Measurements from ENCODE around the gene CDH4.
"Not testable (repeated sequence)": the region's sequence is repeated elsewhere in the genome, so short reads cannot be mapped to it uniquely, and the experiment has no call there.

Gene CDH4

DNA sequence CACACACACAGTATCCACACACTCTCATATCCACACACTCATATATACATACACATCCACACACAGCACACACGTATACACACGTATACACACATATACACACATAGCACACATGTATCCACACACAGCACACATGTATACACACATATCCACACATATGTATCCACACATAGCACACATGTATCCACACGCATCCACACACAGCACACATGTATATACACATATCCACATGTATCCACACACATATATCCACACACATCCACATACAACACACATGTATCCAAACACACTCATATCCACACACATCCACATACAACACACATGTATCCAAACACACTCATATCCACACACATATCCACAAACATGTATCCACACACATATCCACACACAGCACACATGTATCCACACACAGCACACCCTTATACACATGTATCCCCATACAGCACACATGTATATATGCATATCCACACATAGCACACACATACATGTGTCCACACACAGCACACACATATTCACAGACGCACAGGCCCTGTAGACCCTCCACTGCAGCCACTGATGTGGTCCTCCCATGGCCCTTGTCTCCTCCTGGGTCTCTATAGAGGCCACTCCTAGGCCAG is 172.1 kb downstream of the CDH4 start:
- no peak for DNase-seq

DNA sequence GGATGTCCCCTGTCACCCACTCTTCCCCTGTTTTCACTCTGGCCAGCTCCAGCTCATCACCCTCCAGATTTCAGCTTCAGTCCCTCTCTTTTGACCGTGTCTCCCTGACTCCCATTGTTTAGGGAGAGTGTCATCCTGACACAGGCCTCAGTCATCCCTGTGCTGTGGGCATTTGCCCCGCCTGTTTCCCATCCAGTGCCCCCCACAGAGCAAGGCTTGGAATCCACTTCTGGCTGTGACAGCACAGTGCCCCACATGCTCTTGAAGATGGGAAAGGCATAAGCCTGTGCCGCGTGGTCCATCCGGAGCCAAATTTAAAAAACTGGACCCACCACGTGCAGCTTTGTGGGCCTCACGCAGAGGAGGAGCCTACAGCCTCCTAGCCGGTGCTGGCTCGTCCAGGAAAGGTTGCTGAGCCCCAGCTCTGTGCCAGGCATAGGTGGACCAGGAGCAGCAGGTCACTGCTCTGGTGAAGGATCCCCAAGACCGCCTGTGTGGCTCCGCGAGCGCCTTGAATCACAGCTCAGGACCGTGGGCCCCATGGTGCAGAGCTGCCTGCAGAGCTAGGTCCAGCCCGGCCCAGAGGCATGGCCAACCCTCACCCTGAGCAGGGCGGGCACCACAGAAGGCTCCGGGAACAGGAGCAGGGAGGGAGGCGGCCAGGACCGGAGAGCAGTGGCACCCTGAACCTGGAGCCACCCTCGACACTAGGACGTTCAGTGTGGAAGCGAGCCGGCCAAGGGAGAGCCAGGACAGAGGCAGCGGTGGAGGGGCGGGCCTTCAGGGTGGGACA is 172.8 kb downstream of the CDH4 start:
- no peak for DNase-seq

DNA sequence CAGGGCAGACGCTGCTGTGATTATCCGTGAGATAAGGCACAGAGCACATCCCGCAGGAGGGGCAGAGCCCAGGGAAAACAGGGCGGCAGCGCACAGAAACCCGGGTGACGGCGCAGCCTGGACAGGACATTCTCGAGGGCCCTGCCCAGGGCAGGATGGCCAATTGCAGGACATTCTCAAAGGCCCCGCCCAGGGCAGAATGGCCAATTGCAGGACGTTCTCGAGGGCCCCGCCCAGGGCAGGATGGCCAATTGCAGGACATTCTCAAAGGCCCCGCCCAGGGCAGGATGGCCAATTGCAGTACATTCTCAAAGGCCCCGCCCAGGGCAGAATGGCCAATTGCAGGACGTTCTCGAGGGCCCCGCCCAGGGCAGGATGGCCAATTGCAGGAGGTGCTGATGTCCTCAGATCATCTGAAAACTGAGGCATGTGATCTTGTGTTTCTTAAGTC is 173.5 kb downstream of the CDH4 start:
- DNase-seq: not testable (repeated sequence)

DNA sequence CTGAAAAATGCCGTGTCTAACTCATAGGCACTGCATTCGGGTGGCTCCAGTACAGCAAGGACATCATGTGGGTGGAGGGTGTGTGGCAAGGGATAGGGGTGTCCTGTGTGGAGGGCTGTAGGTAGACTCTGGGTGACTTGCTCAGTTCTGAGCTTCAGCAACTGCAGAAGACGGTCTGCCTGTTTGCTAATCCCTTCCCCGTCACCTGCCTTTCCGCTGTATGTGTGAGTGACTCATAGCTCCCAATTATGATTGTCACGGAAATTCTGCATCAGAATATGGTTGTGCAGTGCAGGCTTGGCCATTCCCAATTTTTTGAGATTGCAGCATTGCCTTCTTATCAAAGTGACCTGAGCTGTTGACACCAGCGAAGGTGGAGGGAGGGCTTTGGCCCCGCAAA is 174.3 kb downstream of the CDH4 start:
- no peak for DNase-seq

DNA sequence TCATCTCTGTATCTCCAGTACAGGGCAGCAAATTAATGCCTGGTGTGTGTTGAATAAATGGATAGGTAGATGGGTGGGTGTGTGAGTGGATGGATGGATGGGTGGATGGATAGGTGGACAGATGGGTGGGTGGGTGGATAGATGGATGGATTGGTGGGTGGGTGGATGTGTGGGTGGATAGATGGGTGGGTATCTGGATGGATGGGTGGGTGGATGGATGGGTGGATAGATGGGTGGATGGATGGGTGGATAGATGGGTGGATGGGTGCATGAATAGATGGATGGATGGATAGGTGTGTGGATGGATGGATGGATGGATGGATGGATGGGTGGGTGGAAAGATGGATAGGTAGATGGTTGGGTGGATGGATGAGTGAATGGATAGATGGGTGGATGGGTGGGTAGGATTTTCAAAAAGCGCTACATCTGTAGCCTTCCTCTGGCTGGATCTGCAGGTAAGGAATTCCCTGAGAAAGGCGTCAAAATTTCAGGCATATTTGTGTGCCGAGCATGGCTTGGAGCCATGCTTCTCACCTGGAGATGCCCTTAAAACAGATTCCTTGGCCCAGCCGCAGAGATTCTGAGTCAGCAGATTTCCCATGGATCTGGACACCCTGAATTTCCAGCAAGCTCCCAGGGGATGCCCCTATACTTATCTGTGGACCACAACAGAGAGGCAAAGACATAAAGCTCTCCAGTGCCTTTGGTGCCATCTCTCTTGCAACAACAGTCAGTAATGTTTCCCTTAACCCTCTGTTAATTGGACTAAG is 177.6 kb downstream of the CDH4 start:
- DNase-seq: no peak

DNA sequence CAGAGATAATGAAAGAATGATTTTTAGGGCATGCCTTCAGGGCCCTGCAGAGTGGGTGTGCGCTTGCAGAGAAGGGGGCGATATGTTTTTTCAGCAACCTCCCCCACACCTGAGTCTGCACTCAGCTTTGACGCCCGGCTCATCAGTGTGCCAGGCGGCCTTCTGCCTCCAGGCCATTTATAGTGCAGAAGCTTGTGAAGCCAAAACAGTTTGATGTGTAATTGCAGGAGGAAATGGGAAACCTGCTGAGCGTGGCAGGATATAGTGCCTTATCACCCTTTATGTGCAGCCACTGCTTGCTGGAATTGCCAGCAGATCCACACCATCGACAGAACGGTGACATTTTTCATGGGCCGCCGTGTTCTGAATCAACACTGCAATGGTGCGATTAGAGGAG is 178.2 kb downstream of the CDH4 start:
- no peak for DNase-seq

DNA sequence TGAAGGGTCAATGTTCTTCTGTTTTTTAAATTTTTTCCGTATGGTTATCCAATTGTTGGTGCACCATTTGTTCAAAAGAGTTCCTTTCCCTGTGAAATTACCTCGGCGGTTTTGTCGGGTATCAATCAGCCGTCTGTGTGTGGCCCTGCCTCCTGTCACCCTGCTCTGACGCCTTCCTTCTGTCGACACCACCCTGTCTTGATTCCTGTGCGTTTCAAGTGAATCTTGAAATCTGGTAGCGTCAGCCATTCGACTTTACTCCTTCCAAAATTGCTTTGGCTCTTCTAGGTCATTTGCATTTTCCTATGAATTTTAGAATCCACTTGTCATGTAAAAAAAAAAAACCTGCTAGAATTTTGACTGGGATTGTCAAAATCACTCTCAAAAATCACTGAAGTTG is 181.1 kb downstream of the CDH4 start:
- no peak for DNase-seq

DNA sequence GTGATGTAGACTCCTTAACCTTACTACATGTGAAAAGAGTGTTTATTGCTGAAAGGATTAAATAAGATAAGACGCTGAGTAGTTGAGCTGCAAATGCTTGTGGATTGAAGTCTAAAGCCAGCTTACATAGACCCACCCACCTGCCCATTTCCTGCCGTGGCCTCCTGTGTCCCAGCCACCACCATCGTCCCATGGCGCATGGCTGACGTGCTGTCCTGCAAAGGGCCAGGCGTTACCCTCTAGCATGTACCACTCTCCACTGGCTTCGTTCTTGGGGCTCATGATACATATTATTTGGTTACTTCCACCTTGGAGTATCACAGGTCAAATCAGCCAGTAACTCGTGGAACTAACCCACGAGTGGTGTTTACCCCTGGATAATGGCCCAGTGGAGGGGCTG is 181.8 kb downstream of the CDH4 start:
- DNase-seq: no peak

DNA sequence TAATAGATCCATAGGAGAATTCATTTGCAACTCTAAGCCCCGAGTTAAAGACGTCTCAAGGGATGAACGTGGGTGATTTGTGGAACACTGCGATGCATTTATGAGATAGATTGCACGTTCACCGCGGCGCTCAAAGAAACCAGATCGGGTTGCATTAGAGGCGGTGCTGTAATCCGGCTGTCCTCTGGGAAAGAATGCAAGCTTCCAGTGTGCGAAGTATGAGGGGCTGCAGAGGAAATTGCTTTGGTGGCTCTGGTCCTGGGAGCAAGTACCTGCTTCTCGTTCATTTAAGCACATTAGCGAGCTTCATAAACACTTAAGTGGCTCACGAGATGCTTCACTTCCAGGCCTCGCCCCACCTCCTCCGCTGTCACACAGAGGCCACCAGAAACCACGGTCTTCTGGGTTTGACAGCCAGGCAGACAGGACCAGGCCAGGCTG is 182.3 kb downstream of the CDH4 start:
- no peak for DNase-seq

DNA sequence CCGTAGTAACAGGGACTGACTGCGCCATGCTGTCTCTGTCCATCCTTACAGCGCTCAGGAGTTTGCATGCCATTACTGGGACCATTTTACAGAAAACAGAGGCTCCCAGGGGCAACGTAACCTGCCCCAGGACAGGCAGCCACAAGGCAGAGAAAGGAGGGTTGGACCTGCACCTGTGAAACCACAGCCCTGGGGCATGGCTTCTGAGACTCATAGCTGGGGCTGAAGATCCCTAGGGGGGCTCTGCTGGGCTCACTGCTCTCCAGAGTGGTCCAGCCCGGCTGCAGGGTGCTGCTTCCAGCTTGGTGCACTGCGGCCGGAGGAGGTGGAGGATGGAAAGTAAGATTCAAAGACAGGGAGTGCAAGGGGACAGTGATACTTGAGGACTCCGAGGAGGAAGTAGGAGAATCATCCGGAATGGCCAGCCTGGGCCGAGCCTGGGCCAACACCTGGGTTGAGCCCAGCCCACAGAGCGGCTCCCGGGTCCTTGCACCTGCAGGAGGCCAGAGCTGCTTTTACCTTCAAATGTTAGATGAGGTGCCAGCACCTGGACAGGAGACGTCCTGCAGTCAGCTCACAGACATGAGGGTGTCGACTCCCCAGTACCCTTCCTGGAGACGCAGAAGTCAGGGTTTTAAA is 183.2 kb downstream of the CDH4 start:
- DNase-seq: no peak

DNA sequence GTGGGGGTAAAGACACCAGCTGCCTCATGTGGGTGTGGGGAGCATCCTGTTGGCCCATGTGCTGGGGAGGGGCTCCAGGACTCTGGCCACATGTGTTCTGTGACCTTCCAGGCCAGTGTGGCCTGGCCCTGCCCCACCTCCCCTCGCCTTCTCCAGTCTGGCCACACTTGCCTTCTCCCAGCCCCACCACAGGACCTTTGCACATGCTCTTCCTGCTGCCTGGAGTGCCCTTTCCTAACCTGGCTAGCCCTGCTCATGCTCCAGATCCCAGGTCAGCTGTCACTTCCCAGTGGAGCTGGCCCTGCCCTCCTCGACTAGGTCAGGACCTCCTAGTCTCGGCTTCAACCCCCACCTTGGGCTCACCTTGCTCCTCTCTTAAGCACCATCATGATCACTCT is 183.8 kb downstream of the CDH4 start:
- no peak for DNase-seq

DNA sequence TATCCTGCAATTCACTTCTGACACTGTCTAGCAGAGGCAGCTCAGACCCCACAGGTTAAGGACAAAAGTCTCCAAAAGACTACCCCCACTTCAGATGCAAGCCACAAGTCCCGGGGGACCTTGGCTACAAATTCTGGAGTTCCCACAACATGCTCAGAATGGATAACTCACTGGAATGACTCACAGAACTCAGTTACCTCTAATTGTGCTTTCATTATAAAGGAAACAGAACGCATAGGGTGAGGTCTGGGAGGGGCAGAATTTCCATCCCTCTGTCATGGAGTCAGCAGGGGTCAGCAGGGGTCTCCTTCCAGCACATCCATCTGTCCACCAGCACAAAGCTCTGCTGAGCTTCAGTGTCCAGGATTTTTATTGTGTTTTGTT is 184.2 kb downstream of the CDH4 start:
- no peak for DNase-seq

DNA sequence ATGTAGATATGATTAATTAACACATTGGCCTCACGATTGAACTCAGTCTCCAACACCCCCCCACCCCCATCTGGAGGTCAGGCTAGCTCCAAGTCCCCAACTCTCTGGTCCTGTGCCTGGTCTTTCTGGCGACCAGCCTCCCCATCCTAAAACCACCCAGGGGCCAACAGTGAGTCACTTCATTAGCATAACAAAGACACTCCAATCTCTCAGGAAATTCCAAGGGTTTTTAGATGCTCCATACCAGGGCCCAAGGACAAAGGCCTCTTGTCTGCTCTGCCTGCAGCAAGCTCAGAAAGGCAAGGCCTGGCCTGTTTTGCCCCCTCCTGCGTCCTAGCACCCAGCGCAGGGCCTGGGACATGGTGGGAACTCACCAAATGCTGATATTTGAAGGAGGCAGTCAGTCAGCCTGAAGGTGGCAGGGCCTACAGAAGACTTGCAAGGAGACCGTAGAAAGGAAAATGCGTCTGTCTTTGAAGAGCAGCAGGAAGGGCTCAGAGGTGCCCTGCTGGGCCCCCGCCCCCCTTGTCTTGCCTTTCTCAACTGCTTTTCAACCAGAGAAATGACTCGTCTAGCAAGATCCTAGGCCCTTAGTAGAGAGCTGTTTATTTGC is 184.7 kb downstream of the CDH4 start:
- DNase-seq: no peak

DNA sequence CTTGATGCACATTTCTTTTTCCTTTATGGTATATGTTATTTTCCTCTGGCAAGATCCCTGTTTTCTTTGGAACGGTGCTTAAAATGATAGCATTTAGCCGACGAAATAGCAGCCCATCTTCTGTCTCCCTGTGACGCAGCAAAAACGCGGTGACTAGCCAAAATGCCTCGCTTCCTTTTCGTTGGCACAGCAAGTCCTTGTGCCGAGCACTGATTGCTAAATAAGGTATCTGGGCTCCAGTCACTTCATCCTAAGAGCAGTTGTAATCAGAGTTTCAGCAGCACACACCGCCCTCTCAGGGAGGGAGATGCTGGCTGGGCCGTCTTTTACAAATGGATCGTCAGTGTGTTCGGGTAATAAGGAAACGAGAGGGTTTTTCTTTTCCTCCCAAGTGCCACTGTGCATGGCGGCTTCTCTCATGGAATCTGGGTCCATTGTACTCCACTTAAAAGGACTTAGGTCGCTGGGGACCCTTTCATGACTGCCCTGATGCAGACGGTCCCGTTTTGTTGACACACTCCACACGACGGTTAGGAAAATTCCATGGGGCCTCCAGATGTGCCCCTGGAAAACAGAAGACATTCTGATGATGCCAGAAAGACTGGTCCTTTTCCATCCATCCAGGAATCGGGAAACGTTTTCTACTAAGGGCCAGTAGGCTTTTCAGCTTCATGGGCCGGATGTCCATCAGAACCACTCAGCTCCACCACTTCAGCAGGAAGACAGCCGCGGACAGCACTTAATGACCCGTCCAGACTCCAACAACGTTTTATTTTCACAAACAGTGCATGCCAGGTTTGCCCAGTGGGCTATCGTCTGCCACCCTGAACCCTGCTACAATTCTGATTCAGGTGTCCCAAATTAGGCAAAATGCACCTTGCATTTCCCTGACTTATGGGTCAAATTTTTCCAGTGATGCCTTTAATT is 185.5 kb downstream of the CDH4 start:
- no peak for DNase-seq

DNA sequence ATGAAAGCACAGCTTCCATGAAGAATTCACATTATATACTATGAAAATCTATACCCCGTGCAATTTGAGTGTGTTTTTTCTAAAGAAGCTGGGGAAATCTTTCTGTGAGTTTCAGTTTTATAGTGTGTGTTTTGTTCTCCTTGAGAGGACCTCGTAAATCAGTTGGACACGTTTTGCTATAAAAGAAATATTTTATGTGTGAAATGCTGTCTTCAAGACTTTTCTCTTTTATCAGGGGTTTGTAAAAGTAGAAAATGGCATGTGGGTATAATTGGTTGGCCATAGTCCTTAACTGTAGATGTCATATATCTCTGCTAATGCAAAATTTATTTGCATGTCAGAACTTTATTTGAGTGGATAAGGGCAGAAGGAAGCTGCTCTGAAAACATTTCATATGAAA is 186.2 kb downstream of the CDH4 start:
- DNase-seq: no peak

DNA sequence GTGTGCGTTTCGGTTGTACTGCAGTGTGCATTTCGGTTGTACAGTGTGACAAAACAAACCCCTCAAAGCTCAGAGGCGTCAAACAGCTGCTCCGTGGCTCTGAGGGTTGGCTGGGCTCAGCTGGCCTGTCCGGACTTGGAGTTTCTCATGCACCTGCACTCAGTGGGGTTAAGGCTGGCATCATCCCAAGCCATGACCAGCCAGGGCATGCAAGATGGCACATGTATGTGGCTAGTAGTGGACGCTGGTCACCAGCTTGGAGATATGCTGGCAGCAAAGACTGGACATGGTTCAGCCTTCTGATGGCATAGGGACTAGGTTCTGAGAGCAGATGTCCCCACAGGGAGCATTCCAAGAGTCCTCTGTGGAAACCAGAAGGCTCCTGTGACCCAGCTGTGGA is 187.2 kb downstream of the CDH4 start:
- no peak for DNase-seq

DNA sequence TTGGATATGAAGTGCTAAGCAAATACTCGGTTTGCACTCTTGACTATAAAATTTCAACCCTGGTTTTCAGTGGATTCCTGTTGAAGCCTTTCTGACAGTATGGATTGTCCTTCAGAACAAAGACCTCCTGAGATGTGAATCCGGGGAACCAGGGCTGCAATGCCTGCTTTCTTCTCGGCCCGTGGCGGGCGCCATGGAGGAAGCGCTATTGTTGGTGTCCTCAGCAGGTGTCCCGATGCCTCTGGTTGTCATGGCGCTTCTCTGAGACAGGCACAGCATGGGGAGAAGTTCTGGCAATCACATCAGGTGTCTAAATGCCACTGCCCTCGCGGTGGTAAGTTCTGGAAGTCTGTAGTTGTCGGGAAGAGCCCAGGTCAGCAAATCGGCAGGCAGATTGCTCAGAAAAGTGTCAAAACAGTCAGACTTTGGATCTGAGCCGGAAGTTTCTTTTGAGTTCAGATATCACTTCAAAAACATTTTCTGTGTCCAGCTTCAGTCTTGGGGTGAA is 188.5 kb downstream of the CDH4 start:
- DNase-seq: no peak

DNA sequence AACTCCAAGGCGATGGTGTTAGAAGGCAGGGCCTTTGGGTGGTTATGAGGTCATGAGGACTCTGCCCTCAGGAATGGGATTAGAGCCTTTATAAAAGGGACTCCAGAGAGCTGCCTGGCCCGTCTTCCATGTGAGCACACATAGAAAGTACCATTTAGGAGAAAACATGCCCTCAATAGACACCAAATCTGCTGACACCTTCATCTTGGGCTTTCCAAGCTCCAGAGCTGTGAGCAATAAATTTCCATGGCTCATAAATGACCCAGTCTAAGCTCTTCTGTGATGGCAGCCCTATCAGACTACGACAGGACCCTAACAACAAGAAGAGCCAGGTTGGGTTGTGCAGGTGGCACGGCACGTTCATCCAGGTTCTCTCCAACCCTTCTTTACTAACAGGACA is 189.5 kb downstream of the CDH4 start:
- no peak for DNase-seq

DNA sequence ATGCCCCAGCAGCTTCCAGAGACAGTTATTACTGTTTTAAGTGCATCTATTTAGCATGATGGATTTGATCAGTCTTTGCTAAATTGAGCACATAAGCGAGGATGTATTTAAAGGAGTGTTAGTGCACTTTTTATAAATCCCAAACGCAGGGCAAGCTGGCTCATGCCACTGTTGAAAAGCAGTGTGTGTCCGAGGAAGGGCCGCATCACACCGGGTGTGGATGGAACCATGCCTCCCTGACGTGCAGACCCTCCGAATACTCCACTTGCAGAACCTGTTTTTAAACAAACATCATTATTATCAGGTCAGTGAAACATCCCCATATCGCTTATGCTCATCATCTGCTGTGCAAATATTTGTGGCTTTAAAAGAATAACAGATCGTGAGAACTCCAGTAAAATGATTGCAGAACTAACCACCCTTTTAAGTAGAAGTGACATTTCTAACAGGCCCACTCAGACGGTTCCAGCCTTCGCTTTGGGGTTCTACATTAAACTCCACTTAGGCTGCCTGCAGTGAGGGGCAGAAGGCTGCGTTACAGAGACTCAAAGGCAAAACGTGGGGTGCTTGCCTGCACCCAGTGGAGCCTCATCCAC is 190.1 kb downstream of the CDH4 start:
- DNase-seq: no peak

DNA sequence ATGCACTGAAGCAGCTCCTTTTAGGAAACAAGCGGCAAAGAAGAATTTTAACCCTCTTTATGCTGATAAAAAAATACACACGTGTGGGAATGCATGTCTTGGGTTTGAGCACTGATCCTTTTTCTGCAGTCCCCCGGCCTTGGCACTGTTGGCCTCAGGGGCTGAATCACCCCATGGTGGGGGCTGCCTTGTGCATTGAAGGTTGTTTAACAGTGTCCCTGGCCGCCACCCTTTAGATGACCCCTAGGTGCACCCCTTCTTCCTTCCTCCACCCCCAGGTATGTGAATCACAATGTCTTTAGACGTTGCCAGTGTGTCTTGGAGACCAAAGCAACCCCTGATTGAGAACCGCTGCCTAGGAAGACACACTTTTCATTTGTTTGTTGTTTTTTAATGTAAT is 190.7 kb downstream of the CDH4 start:
- DNase-seq: no peak

Measured in effector CD8-positive, alpha-beta T cell (primary cell).